ENCODE measurements around the gene MAP3K4. TPM values are rescaled to one million over a fixed set of nuclear protein-coding genes. Genes with fewer than 3 reads are reported as not detected.

Gene MAP3K4
- polyA plus RNA-seq, 4 donors: 32.4 to 40.7 (median 35.5) TPM

DNA sequence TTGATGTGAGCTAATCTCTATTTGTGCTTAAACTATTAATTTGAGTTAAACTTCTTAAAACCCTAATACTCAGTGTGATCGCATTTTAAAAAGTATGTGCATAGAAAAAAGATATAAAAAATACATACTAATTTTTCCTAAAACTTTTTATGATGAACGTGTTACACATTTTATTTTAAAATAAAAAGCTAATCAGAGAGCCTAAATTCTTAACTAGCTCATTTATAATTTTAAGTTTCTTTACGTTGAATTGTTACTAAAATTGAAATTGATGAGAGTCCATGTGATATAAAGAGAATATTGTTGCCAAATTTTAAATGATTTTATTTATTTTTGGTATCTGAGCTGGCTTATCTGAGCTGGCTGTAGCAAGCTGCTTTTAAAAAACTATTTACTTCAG lies 6.6 kb downstream of the MAP3K4 start:
- no peak for DNase-seq (ENCODE audit: low read depth in 4 of 4, low spot score in 3 of 4)

DNA sequence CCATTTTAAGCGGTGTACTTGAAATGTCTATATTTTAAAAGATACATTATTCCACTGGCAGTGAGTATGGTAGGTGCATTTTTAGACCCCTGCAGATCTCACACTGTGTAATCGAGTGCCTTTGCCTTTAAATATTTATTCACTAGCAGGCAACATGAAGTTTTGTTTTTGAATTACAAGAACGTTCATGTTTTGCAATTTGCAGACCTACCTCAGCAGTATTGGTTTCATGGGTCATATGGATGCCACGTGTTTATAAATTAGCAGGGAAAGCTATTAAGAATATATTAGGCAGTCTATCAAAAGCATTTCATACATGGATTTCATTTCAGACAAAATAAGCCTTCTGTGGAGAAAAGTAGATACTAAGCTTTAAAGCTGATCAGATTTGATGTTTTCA lies 7.2 kb downstream of the MAP3K4 start:
- no peak for DNase-seq (ENCODE audit: low read depth in 4 of 4, low spot score in 3 of 4)

DNA sequence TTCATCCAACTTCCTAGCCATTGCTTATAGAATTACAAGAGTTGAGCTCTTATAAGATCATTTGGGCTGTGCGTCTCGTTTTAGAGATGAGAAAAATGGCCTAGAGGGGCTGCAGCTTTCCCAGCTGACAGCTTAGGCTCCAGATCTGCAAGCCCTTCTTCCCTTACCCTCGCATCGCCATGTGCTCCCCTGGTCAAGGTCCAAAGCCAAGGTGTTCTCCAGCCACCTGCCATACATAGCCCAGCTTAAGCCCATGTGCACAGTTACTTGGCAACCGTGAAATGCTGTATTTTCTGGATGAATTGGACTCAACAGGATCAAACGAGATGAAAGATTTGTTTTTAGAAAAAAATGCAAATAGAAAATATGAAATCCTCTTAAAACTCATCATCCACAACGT lies 7.9 kb downstream of the MAP3K4 start:
- no peak for DNase-seq (ENCODE audit: low read depth in 4 of 4, low spot score in 3 of 4)

DNA sequence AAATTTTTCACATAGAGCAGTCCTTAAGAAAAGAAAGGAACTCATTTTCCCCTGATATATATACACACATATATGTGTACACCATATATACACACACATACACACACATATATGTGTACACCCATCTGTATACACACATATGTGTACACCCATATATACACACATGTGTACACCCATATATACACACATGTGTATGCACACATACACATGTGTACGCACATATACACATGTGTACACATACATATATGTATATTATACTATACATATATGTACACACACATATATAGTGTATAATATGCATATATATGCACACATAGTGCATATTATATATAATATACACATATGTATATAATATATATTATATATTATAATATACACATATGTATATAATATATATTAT lies 9.1 kb downstream of the MAP3K4 start:
- no peak for DNase-seq (ENCODE audit: low read depth in 4 of 4, low spot score in 3 of 4)

DNA sequence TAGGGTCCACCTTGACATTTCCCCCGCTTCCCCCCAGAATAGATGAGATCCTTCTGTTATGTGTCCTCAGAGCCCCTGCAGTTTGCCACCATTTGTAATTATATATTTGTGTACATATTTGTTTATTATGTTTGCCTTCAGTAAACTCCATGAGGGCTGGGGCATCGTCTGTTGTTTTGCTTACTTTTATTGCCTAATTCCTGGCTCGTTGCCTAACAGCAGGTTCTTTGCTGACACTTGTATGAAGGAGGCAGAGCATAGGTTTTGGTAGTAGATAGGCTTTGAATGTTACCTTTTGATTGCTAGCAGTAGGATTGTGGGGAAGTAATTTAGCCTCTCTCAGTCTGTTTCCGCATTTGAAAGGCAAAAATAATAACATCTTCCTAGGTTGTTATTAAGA lies 9.9 kb downstream of the MAP3K4 start:
- DNase-seq (ENCODE audit: low read depth in 4 of 4, low spot score in 3 of 4): no peak

DNA sequence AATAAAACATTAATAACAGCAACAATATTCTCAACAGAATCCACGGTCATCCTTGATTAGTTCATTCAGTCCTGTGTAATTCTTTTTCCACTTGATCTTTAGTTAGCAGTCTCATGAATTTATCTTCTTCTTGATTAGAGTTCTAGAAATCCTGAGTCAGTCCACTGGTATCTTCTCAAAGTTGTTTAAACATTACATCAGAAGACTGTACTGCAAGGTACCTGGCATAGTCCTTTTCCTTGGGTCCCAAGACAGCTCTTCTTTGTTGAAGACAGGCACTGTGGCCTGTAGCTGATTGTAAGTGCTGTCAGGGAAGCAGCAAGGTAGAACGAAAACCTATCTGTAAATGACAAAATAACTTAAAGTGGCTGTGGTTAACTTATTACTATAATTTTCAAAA lies 11.8 kb downstream of the MAP3K4 start:
- DNase-seq (ENCODE audit: low read depth in 4 of 4, low spot score in 3 of 4): no peak

DNA sequence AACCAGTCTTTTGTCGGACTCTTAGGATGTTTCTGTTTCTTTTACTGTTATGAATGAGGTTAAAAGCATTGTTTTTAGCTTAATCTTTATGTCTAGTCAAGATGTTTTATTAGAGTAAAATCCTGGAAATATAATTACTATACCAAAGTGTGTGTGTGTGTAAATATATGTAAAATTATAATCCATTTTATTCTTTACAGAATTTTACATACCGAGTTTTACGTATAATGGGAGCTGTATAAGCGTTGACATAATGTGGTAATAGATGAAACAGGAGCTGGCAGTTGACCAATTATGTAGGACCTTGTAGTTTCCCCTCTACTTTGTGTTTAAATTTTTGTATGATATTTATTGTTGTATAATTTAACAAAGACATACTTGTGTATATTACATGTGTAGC lies 16.7 kb downstream of the MAP3K4 start:
- DNase-seq (ENCODE audit: low read depth in 4 of 4, low spot score in 3 of 4): no peak

DNA sequence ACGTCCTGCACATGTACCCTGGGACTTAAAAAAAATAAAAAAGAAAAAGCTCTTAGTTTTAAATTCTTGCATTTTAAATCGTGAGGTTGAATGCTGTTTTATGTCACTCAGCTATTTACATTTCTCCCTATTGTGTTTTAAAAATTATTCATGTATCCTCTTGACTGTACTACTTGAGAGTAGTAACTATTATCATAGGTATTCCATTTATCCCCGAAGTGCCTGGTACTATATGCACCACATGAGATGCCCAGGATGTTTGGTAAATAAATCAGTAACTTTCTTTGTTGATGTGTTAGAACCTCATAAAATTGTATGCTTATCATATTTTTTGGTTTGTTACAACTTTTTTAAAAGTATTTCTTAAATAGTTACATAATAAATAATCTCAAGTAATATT lies 18.4 kb downstream of the MAP3K4 start:
- no peak for DNase-seq (ENCODE audit: low read depth in 4 of 4, low spot score in 3 of 4)

DNA sequence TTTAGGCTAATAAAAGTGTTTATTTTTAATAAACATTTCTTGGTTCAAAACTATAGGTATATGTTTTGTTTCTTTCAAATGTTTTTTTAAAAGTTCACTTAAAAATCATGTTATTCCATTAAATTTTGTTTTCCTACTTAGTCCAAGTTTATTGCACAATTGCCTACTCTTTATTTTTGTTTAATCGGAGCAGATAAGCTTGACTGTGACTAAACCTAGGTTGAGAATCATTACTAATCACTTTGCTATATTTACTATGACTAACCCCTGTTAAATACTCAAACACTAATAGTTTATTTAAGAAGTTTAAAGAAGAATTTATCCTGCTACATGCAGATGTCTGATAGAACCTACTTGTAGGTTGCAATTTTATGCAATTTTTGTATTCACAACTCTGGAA lies 18.8 kb downstream of the MAP3K4 start:
- DNase-seq (ENCODE audit: low read depth in 4 of 4, low spot score in 3 of 4): no peak

DNA sequence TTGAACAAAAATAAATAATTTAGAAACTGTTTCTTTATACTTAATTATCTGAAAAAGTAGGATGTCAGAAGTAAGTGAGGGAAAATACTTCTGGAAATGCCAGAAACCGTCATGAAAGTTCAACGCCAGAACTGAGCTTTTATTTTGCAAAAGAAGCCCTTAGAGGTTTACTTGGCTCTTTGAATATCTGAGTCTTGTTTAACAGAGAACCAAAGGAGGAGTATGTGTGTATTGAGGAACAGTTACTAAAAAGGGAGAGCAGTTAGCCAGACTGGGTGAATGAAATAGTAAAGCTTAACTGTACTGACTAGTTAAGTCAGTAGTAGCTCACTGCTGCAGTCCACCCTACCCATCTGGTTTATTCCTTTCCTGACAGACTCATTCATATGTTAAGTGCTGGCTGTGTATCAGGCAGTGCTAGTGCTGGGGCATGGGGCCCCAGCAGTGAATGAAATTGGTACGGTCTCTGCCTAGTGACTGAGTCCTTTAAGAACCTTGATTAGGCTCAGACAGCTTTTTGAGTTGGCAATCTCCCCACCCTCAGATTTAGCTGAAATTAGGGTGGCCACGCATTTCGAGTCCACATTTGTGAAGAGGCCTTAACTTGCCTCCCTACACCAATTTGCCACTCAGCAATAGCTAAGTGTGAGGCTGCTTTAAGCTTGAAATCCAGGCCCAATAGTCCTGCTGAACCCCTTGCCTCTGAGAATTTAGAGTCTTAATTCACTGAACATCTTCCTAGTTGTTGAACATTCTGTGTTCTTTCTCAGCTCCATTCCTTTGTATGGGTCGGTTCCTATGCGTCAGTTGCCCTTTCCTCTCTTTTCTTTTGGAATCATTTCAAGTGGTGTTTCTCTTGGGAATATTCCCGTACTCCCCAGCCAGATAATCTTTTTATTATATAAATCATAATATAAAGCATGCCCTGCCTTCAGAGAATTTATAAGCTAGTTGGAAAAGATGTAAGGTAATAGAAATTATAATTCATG lies 20.2 kb downstream of the MAP3K4 start:
- no peak for DNase-seq (ENCODE audit: low read depth in 4 of 4, low spot score in 3 of 4)

DNA sequence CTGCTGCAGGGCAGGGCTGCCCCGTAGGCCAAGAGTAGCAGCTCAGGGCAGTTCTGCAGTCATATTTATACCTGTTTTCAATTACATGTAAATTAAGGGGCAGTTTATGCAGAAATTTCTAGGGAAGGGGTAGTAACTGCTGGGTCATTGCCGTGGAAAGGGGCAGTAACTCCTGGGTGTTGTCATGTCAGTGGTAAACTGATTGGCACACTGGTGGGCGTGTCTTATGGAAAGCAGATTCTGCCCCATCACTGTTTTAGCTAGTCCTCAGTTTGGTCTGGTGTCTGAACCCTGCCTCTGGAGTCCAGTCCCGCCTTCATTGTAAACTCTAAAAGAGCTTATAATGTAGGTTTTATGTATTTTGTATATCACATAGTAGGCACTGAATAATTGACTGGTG lies 22.1 kb downstream of the MAP3K4 start:
- no peak for DNase-seq (ENCODE audit: low read depth in 4 of 4, low spot score in 3 of 4)

DNA sequence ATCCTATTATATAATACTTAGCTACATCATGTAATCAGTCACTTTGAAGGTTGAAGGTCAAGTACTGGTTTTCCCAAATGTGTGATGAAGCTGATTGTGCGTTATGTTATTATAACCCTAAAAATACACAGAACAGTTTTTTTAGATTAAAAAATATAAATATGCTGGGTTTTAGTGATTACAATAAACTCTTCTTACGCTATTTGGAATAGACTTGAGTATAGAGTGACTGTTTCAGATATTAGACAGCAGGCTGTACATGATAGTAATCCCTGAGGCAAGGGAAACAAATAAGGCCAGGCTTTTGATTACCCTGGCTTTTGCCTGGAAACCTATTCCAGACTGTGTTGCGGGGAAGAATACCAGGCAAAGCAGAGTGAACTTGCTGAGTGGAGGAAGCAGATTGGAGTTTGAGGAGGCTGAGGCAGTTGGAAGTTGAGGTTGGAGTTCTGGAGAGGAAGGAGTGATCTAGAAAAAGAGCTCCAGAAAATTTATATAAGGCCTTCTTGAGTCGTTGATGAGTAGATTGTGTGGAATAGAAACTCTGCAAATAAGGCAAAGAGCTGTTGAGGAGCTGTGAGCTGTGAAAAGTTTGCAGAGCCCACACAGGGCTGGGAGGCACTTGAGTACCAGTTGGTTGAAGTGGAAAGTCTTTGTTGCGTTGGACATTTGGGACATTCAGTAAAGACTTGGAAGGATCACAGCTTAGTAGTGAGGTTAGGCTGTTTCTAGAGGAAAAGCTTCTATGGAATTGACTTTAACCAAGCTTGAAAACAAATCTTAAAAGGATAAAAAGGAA lies 26.4 kb downstream of the MAP3K4 start:
- DNase-seq (ENCODE audit: low read depth in 4 of 4, low spot score in 3 of 4): no peak

DNA sequence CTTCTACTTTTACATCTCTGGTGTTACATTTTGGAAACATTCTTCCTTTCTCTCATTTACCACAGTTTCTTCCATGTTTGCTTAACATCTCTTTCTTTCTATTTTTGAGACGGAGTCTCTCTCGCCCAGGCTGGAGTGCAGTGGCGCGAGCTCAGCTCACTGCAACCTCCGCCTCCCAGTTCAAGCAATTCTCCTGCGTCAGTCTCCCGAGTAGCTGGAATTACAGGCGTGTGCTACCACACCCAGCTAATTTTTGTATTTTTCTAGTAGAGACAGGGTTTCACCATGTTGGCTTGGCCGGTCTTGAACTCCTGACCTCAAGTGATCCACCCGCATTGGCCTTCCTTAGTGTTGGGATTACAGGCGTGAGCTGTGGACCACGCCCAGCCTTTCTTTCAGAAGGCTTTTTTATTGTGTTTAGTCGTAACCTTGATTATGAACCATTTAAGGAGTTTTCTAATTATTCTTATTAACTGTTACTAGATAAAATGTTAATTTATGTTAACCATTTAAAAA lies 27.8 kb downstream of the MAP3K4 start:
- DNase-seq (ENCODE audit: low read depth in 4 of 4, low spot score in 3 of 4): no peak

DNA sequence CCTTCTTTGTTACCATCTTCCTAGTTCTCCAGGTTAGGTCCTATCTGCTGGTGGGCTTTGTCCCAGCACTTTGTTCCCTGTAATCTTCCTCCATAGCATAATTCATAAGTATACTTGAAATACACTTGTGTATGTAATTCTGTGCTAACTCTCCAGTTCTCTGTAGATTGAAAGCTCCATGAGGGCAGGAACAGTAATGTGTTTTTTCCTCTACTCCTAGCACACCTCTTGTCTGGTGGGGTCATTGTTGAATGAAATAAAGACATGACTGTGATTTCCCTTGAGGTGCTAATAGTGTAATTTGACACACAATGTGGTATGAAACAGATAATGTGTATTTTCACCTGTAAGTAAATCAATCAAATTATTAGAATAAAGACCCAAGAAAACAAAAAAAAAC lies 30.0 kb downstream of the MAP3K4 start:
- DNase-seq (ENCODE audit: low read depth in 4 of 4, low spot score in 3 of 4): no peak

DNA sequence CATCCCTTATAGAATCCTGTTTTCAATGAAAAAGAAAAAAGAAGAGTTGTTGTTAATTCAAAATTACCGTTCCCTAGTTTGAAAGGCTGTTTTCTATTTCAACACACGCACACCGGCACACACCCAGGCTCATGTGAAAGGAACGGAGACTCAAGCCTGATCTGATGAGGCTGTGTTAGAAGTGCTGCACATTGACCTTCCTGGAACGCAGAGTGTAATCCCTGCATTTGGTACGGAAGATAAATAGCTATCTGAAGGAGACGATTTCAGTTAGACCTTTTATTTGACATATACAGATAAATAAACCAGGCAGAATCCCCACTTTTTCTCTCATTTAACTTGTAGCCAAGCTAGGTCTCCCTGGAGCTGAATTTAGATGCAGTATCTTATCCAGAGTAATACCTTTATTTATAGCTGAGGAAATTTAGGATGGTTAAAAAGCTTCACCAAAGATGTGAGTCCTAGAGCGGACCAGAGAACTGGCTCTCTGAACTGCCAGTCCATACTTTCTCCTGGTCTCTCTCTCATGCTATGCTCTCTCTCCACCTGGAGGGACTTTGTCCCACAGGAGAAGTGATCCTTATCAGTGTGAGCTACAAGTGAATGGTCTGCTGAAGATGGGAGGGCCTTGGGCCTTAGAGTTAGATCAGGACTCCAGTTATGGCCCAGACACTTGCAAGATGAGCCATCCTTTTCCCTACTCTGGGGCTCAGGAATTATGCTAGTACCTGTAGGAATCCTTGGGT lies 30.6 kb downstream of the MAP3K4 start:
- DNase-seq (ENCODE audit: low read depth in 4 of 4, low spot score in 3 of 4): no peak

DNA sequence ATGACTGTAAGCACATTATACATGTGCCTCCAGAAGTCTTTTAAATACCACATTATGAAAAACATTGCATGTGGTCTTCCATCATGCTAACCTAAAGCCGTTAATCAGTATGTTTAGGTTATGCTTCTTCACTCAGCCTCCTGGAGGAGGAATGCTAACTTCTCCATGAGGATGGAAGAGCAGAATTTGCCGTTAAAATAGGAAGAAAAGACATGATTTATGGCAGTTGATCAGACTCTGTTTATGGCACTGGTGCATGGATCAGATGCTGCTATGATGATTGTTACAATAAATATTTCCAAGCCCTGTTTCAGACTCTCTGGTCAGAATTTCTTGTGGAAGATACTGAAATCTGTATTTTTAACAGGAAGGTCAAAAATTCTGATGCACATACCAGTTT lies 31.7 kb downstream of the MAP3K4 start:
- no peak for DNase-seq (ENCODE audit: low read depth in 4 of 4, low spot score in 3 of 4)

DNA sequence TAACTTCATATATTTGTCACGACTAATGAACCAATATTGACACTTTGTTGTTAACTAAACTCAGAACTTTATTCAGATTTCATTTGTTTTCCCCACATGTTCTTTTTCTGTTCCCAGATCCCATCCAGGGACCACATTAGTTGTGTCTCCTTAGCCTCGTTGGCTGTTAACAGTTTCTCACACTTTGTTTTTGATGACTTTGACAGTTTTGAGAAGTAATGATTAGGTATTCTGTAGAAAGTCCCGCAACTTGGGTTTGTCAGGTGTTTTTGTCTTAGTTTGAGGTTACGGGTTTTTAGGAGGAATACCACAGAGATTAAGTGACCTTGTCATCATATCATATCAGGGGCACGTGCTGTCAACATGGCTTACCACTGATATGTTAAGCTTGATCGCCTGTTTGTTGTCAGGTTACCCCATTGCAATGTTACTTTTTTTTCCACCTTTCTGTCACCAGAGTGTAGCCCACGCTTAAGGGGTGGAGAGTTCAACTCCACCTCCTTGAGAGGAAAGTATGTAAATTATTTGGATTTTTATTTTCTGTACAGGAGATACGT lies 32.9 kb downstream of the MAP3K4 start:
- no peak for DNase-seq (ENCODE audit: low read depth in 4 of 4, low spot score in 3 of 4)

DNA sequence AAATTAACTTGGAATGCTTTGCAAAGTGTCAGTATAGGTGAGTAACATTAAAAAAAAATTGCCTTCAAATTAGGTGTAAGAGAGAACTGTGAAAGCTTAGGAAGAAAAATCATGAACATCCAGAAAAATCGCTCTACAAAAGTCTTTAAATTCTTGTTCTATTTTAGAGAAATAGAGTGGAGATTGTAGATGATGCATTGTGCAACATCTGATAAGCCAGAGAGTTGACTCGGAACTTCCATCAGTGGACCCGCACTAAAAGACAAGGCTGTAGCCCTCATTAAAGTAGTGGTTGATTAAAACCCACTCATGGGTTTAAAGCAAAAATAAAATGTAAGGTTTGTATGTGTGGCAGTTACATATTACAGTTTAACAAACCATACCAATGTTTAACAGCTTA lies 35.8 kb downstream of the MAP3K4 start:
- DNase-seq (ENCODE audit: low read depth in 4 of 4, low spot score in 3 of 4): no peak

DNA sequence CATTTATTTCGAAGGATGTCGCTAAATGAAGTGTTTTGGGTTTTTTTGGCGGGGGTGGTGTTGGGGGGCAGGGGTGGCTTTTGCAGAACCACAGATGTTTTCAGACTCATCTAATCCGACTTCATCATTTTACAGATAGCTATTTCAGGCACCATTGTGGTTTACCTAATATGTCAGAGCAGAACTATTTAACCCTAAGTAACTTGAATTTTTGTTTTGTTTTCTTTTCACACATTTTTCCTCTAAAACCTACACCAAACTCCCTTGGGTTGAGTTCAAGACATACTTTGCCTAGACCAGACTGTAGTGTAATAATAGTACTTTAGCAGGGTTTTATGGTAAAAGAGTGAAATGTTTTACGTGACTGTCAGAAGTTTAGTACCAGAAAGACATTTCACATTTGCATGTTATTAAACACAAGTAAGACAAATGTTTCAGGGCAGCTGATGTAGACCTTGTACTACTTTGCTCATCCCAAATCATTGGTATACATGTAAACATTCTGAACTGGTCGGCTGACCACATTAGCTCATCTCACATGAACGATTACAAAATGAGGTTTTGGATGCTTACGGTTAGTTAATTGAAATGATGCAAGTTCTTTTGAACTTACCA lies 37.7 kb downstream of the MAP3K4 start:
- DNase-seq (ENCODE audit: low read depth in 4 of 4, low spot score in 3 of 4): no peak
